ENCODE measurements around the gene SREBF1. TPM values are rescaled to one million over a fixed set of nuclear protein-coding genes. Genes with fewer than 3 reads are reported as not detected.

SREBF1 gene
- total RNA-seq, 2 donors from 2014 or later: 29.3 to 62.7 TPM

- DNase-seq (ENCODE audit: low spot score): no peak
- intact Hi-C loops (cut with DNase I): no loop called here
These were observed 59.9 kb downstream of the SREBF1 start for GRCh38 chr17:17776889-17777288.

GRCh38 chr17:17774009-17774881, 62.5 kb downstream of the SREBF1 start:
- no peak for DNase-seq (ENCODE audit: low spot score)
- intact Hi-C loops (cut with DNase I): no loop called here

GRCh38 chr17:17772231-17772630, 64.6 kb downstream of the SREBF1 start:
- no peak for DNase-seq (ENCODE audit: low spot score)
- intact Hi-C loops (cut with DNase I): no loop called here

GRCh38 chr17:17771498-17772201, 65.1 kb downstream of the SREBF1 start:
- DNase-seq (ENCODE audit: low spot score): no peak
- intact Hi-C loops (cut with DNase I): no loop called here

- DNase-seq (ENCODE audit: low spot score): no peak
- intact Hi-C loops (cut with DNase I): no loop called here
These were observed 66.1 kb downstream of the SREBF1 start for GRCh38 chr17:17770632-17771044.

- no peak for DNase-seq (ENCODE audit: low spot score)
- intact Hi-C loops (cut with DNase I): no loop called here
These were observed 66.7 kb downstream of the SREBF1 start for GRCh38 chr17:17769869-17770631.

GRCh38 chr17:17768424-17769088, 68.2 kb downstream of the SREBF1 start:
- intact Hi-C loops (cut with DNase I): no loop called here
- DNase-seq (ENCODE audit: low spot score): no peak

GRCh38 chr17:17767887-17768418, 68.8 kb downstream of the SREBF1 start:
- intact Hi-C loops (cut with DNase I): no loop called here

GRCh38 chr17:17767154-17767869, 69.5 kb downstream of the SREBF1 start:
- DNase-seq (ENCODE audit: low spot score): no peak
- intact Hi-C loops (cut with DNase I): no loop called here

More at GRCh38 chr17:17767887-17768418, 68.8 kb downstream of the SREBF1 start:
- DNase-seq (ENCODE audit: low spot score): no peak

GRCh38 chr17:17766744-17767120, 70.1 kb downstream of the SREBF1 start:
- intact Hi-C loops (cut with DNase I): no loop called here
- DNase-seq (ENCODE audit: low spot score): no peak

- intact Hi-C loops (cut with DNase I): no loop called here
- no peak for DNase-seq (ENCODE audit: low spot score)
These were observed 70.6 kb downstream of the SREBF1 start for GRCh38 chr17:17766077-17766743.

GRCh38 chr17:17765359-17766076, 71.3 kb downstream of the SREBF1 start:
- intact Hi-C loops (cut with DNase I): no loop called here
- no peak for DNase-seq (ENCODE audit: low spot score)

- intact Hi-C loops (cut with DNase I): no loop called here
- no peak for DNase-seq (ENCODE audit: low spot score)
These were observed 73.1 kb downstream of the SREBF1 start for GRCh38 chr17:17763734-17764133.

GRCh38 chr17:17763136-17763535, 73.7 kb downstream of the SREBF1 start:
- DNase-seq (ENCODE audit: low spot score): no peak

GRCh38 chr17:17762744-17763105, 74.1 kb downstream of the SREBF1 start:
- intact Hi-C loops (cut with DNase I): no loop called here
- DNase-seq (ENCODE audit: low spot score): no peak

More at GRCh38 chr17:17763136-17763535, 73.7 kb downstream of the SREBF1 start:
- intact Hi-C loops (cut with DNase I): no loop called here
